ENCODE results near the gene PPP4R3A.
A peak's percentile ranks its signal among the peaks of the same experiment; 100 is the strongest.

Gene PPP4R3A

GRCh38 chr14:91519239-91520036 lies 9.3 kb upstream of the PPP4R3A start:
- H3K36me3 ChIP-seq (replicated peaks), result no peaks in the 10 kb centered on the region
- H3K4me1 ChIP-seq, result no peaks in the 10 kb centered on the region
- no peak overlapping the region for H3K4me3 ChIP-seq
- H3K27me3 ChIP-seq (ENCODE audit: low read depth), result no peaks in the 10 kb centered on the region
- in situ Hi-C loops (cut with MboI; ENCODE audit: low sequenced_read_pairs), result no loop called here
- no peak for DNase-seq (ENCODE audit: low spot score in 2 of 2)
- no peaks in the 10 kb centered on the region; the same call in 1 of the 2 replicates for H3K9me3 ChIP-seq

GRCh38 chr14:91516663-91517388 lies 6.7 kb upstream of the PPP4R3A start:
- no peak for DNase-seq (ENCODE audit: low spot score in 2 of 2)
- H3K4me3 ChIP-seq, result no peak overlapping the region

GRCh38 chr14:91515979-91516378 lies 5.9 kb upstream of the PPP4R3A start:
- Histone ChIP-seq H3K4me1 (0 out of 2 replicates have a peak, but pooled peaks cover 4% of the 10 kb centered on the region), H3K9me3 (no peaks in the 10 kb centered on the region; the same call in 1 of the 2 replicates), H3K36me3 (replicated peaks) (no peaks in the 10 kb centered on the region), H3K27me3 (ENCODE audit: low read depth) (no peaks in the 10 kb centered on the region), H3K4me3 (no peak overlapping the region)
- in situ Hi-C loops (cut with MboI; ENCODE audit: low sequenced_read_pairs), result no loop called here
- no peak for DNase-seq (ENCODE audit: low spot score in 2 of 2)

More at GRCh38 chr14:91516663-91517388, 6.7 kb upstream of the PPP4R3A start:
- H3K36me3 ChIP-seq (replicated peaks), result no peaks in the 10 kb centered on the region
- no peaks in the 10 kb centered on the region for H3K27me3 ChIP-seq (ENCODE audit: low read depth)
- no peaks in the 10 kb centered on the region for H3K4me1 ChIP-seq
- H3K9me3 ChIP-seq, result no peaks in the 10 kb centered on the region; the same call in 1 of the 2 replicates
- in situ Hi-C loops (cut with MboI; ENCODE audit: low sequenced_read_pairs), result no loop called here

- in situ Hi-C loops (cut with MboI; ENCODE audit: low sequenced_read_pairs), result no loop called here
- Histone ChIP-seq H3K9me3 (no peaks in the 10 kb centered on the region), H3K4me1 (peaks cover 6% of the 10 kb centered on the region; the same call in 1 of the 2 replicates), H3K36me3 (replicated peaks) (peaks cover 27% of the 10 kb centered on the region), H3K27me3 (ENCODE audit: low read depth) (no peaks in the 10 kb centered on the region), H3K4me3 (peak overlapping the region; percentile 100)
- DNase-seq (ENCODE audit: low spot score in 2 of 2), result peak in 1 of 2 experiments; percentile 23
Measured at GRCh38 chr14:91511043-91511383, 903 bp upstream of the PPP4R3A start.

GRCh38 chr14:91509878-91510170 lies 286 bp downstream of the PPP4R3A start:
- Histone ChIP-seq H3K27me3 (ENCODE audit: low read depth) (no peaks in the 10 kb centered on the region), H3K4me1 (peaks cover 8% of the 10 kb centered on the region; the same call in 1 of the 2 replicates), H3K9me3 (no peaks in the 10 kb centered on the region), H3K4me3 (peak overlapping the region; percentile 100), H3K36me3 (replicated peaks) (peaks cover 39% of the 10 kb centered on the region)
- DNase-seq (ENCODE audit: low spot score in 2 of 2), result no peak
- in situ Hi-C loops (cut with MboI; ENCODE audit: low sequenced_read_pairs), result no loop called here

- DNase-seq (ENCODE audit: low spot score in 2 of 2), result peak; percentile 49 to 59
- no peaks in the 10 kb centered on the region for H3K9me3 ChIP-seq
- H3K4me1 ChIP-seq, result peaks cover 10% of the 10 kb centered on the region; the same call in 1 of the 2 replicates
- no peaks in the 10 kb centered on the region for H3K27me3 ChIP-seq (ENCODE audit: low read depth)
- peak overlapping the region; percentile 100 for H3K4me3 ChIP-seq
- H3K36me3 ChIP-seq (replicated peaks), result peaks cover 42% of the 10 kb centered on the region
- in situ Hi-C loops (cut with MboI; ENCODE audit: low sequenced_read_pairs), result no loop called here
Measured at GRCh38 chr14:91509083-91509877, 830 bp downstream of the PPP4R3A start.

- H3K4me1 ChIP-seq, result peaks cover 10% of the 10 kb centered on the region; the same call in 1 of the 2 replicates
- no peaks in the 10 kb centered on the region for H3K27me3 ChIP-seq (ENCODE audit: low read depth)
- no peak for DNase-seq (ENCODE audit: low spot score in 2 of 2)
- peaks cover 50% of the 10 kb centered on the region for H3K36me3 ChIP-seq (replicated peaks)
- in situ Hi-C loops (cut with MboI; ENCODE audit: low sequenced_read_pairs), result no loop called here
- peak overlapping the region; percentile 100 for H3K4me3 ChIP-seq
- no peaks in the 10 kb centered on the region for H3K9me3 ChIP-seq
Measured at GRCh38 chr14:91508105-91508504, 2.0 kb downstream of the PPP4R3A start.

GRCh38 chr14:91506226-91506625 lies 3.9 kb downstream of the PPP4R3A start:
- H3K4me3 ChIP-seq, result no peak overlapping the region
- no peaks in the 10 kb centered on the region for H3K27me3 ChIP-seq (ENCODE audit: low read depth)
- H3K4me1 ChIP-seq, result peaks cover 8% of the 10 kb centered on the region; the same call in 1 of the 2 replicates
- in situ Hi-C loops (cut with MboI; ENCODE audit: low sequenced_read_pairs), result no loop called here
- peaks cover 58% of the 10 kb centered on the region for H3K36me3 ChIP-seq (replicated peaks)
- no peaks in the 10 kb centered on the region for H3K9me3 ChIP-seq
- DNase-seq (ENCODE audit: low spot score in 2 of 2), result no peak

- Histone ChIP-seq H3K4me1 (peaks cover 6% of the 10 kb centered on the region), H3K27me3 (ENCODE audit: low read depth) (no peaks in the 10 kb centered on the region), H3K9me3 (no peaks in the 10 kb centered on the region), H3K4me3 (no peak overlapping the region), H3K36me3 (replicated peaks) (peaks cover 46% of the 10 kb centered on the region)
- in situ Hi-C loops (cut with MboI; ENCODE audit: low sequenced_read_pairs), result no loop called here
- DNase-seq (ENCODE audit: low spot score in 2 of 2), result no peak
Measured at GRCh38 chr14:91503000-91503504, 7.1 kb downstream of the PPP4R3A start.

- no peak for DNase-seq (ENCODE audit: low spot score in 2 of 2)
- Histone ChIP-seq H3K36me3 (replicated peaks) (peaks cover 45% of the 10 kb centered on the region), H3K4me3 (no peak overlapping the region), H3K4me1 (peaks cover 12% of the 10 kb centered on the region), H3K27me3 (ENCODE audit: low read depth) (no peaks in the 10 kb centered on the region), H3K9me3 (no peaks in the 10 kb centered on the region)
- in situ Hi-C loops (cut with MboI; ENCODE audit: low sequenced_read_pairs), result no loop called here
Measured at GRCh38 chr14:91501951-91502930, 7.9 kb downstream of the PPP4R3A start.

- Histone ChIP-seq H3K9me3 (no peaks in the 10 kb centered on the region), H3K36me3 (replicated peaks) (peaks cover 38% of the 10 kb centered on the region), H3K4me1 (peaks cover 21% of the 10 kb centered on the region), H3K4me3 (no peak overlapping the region), H3K27me3 (ENCODE audit: low read depth) (no peaks in the 10 kb centered on the region)
- in situ Hi-C loops (cut with MboI; ENCODE audit: low sequenced_read_pairs), result no loop called here
- DNase-seq (ENCODE audit: low spot score in 2 of 2), result no peak
Measured at GRCh38 chr14:91501348-91501747, 8.8 kb downstream of the PPP4R3A start.

- no peak overlapping the region for H3K4me3 ChIP-seq
- in situ Hi-C loops (cut with MboI; ENCODE audit: low sequenced_read_pairs), result no loop called here
- DNase-seq (ENCODE audit: low spot score in 2 of 2), result no peak
- H3K36me3 ChIP-seq (replicated peaks), result peaks cover 10% of the 10 kb centered on the region
- H3K27me3 ChIP-seq (ENCODE audit: low read depth), result no peaks in the 10 kb centered on the region
- H3K9me3 ChIP-seq, result no peaks in the 10 kb centered on the region
- H3K4me1 ChIP-seq, result peaks cover 28% of the 10 kb centered on the region
Measured at GRCh38 chr14:91496790-91497189, 13.3 kb downstream of the PPP4R3A start.
